A673 (cell line): ENCODE data around the gene VPS4A. TPM values are rescaled to one million over a fixed set of nuclear protein-coding genes. Genes with fewer than 3 reads are reported as not detected.
"Not testable (repeated sequence)": the region's sequence is repeated elsewhere in the genome, so short reads cannot be mapped to it uniquely, and the experiment has no call there.

Experiments
- BruUV-seq: library from RNA; stranded (reverse); fragments of 400-500 nt; replicated peaks from 2 replicates; lab custom pipeline; 2021; lab: Mats Ljungman, UMichigan
- CTCF ChIA-PET: fragments of 300-600 bp; sonication (Branson Sonifier 250); formaldehyde crosslinking; loops from one replicate; lab custom pipeline; 2022; ENCODE audit warnings: antibody characterized with exemption; lab: Charles Lee
- POLR2A ChIA-PET: fragments of 300-600 bp; sonication (Branson Sonifier 250); formaldehyde crosslinking; loops from one replicate; lab custom pipeline; 2022; ENCODE audit warnings: antibody characterized with exemption; ENCODE audit not compliant: low non-redundant PET; lab: Charles Lee
- DNase-seq: peaks from one replicate; pipeline ENCODE4 v3.0.0-alpha.2; 2015; ENCODE audit warnings: low spot score
- H3K27ac ChIP-seq: fragments of 200-600 bp; sonication (generic); 2 replicates; pipeline ENCODE4 v1.5.1; 2016; ENCODE audit warnings: mixed run types, low read depth, mild to moderate bottlenecking, mixed read lengths, antibody characterized with exemption, low read length; ENCODE audit not compliant: poor library complexity, severe bottlenecking
- H3K27me3 ChIP-seq: fragments of 200-600 bp; sonication (generic); replicated peaks from 2 replicates; pipeline ENCODE4 v1.6.1; 2017; ENCODE audit warnings: mixed run types, low read depth, mild to moderate bottlenecking, mixed read lengths, antibody characterized with exemption, low read length; ENCODE audit not compliant: insufficient read depth, poor library complexity
- H3K36me3 ChIP-seq: fragments of 200-600 bp; sonication (generic); 2 replicates; pipeline ENCODE4 v1.6.1; 2016; ENCODE audit warnings: mixed run types, mild to moderate bottlenecking, mixed read lengths, antibody characterized with exemption, low read length; ENCODE audit not compliant: insufficient read depth, poor library complexity, severe bottlenecking
- H3K4me1 ChIP-seq: fragments of 200-600 bp; sonication (generic); 2 replicates; pipeline ENCODE4 v1.6.1; 2017; ENCODE audit warnings: mixed run types, mild to moderate bottlenecking, mixed read lengths, antibody characterized with exemption, low read length; ENCODE audit not compliant: insufficient read depth, poor library complexity, severe bottlenecking
- H3K4me3 ChIP-seq: fragments of 200-600 bp; sonication (generic); 2 replicates; pipeline ENCODE4 v1.5.1; 2016; ENCODE audit warnings: low read depth, mixed run types, mild to moderate bottlenecking, mixed read lengths, low read length; ENCODE audit not compliant: poor library complexity, severe bottlenecking
- H3K9me3 ChIP-seq: fragments of 200-600 bp; sonication (generic); 2 replicates; pipeline ENCODE4 v1.6.1; 2016; ENCODE audit warnings: mixed run types, low read depth, mild to moderate bottlenecking, mixed read lengths, antibody characterized with exemption, low read length; ENCODE audit not compliant: poor library complexity, severe bottlenecking
- EZH2 ChIP-seq: fragments of 200-600 bp; sonication (generic); IDR thresholded peaks from 2 replicates; pipeline ENCODE4 v1.6.1; 2017; ENCODE audit warnings: borderline replicate concordance, low read depth, mild to moderate bottlenecking, mixed read lengths, antibody characterized with exemption, low read length; ENCODE audit not compliant: poor library complexity, severe bottlenecking
- intact Hi-C: fragments of 100-400 bp; cut with micrococcal nuclease; formaldehyde crosslinking; loops from one replicate; pipeline ENCODE4 v1.10.0; 2022; ENCODE audit not compliant: unreplicated experiment
- total RNA-seq: library from RNA; stranded (reverse); gene quantifications from 2 replicates; pipeline ENCODE4 v1.2.3, GENCODE V29; 2021
- TF ChIP-seq, protein P1 (sequence below): fragments of 300-800, 200-600 bp; sonication (generic); conservative IDR thresholded peaks from 2 replicates; pipeline ENCODE4 v1.5.1; 2017; ENCODE audit warnings: low read depth, mild to moderate bottlenecking, antibody characterized with exemption, low read length, moderate library complexity, mixed read lengths

Gene VPS4A
- total RNA-seq, 1 experiment from 2014 or later: 50.4 TPM

DNA sequence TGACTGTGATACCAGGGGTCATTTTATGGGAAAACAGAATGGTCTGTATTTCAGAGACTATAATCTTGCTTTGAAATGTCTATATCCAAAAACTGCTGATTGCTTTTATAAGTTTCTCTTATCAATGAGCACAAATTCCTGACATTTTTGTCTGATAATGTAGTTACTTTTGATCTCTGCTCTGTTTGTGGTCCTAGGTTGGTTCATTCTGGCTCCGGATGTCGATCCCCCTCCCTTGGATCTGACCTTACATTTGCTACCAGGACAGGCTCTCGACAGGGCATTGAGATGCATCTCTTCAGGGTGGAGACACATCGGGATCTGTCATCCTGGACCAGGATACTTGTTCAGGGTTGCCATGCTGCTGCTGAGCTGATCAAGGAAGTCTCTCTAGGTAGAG is 27.3 kb upstream of the VPS4A start:
- Histone ChIP-seq H3K27ac (no peak overlapping the region), H3K4me1 (peaks cover 5% of the 10 kb centered on the region), H3K9me3 (no peaks in the 10 kb centered on the region), H3K36me3 (peaks cover 10% of the 10 kb centered on the region), H3K4me3 (no peak overlapping the region), H3K27me3 (no peaks in the 10 kb centered on the region)
- intact Hi-C loops: no loop called here
- BruUV-seq: no TSS peak
- POLR2A ChIA-PET: no interaction called here
- TF ChIP-seq, protein P1, sequence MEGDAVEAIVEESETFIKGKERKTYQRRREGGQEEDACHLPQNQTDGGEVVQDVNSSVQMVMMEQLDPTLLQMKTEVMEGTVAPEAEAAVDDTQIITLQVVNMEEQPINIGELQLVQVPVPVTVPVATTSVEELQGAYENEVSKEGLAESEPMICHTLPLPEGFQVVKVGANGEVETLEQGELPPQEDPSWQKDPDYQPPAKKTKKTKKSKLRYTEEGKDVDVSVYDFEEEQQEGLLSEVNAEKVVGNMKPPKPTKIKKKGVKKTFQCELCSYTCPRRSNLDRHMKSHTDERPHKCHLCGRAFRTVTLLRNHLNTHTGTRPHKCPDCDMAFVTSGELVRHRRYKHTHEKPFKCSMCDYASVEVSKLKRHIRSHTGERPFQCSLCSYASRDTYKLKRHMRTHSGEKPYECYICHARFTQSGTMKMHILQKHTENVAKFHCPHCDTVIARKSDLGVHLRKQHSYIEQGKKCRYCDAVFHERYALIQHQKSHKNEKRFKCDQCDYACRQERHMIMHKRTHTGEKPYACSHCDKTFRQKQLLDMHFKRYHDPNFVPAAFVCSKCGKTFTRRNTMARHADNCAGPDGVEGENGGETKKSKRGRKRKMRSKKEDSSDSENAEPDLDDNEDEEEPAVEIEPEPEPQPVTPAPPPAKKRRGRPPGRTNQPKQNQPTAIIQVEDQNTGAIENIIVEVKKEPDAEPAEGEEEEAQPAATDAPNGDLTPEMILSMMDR: no peak
- no peak for TF ChIP-seq EZH2
- DNase-seq: no peak
- CTCF ChIA-PET: no interaction called here

DNA sequence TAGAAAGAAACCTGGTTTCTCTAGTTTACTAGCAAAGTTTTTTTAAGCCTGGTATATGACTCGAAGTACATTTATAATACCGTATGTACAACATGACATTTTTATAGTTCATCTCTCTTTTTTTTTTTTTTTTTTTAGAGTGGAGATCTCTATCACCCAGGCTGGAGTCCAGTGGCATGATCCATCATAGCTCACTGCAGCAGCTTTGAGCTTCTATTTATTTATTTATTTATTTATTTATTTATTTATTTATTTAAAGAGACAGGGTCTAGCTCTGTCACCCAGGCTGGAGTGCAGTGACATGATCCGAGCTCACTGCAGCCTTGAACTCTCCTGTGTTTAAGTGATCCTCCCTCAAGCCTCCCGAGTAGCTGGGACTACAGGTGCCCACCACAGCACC is 25.9 kb upstream of the VPS4A start:
- TF ChIP-seq EZH2: no peak
- TF ChIP-seq, protein P1: no peak
- Histone ChIP-seq H3K4me1 (peaks cover 5% of the 10 kb centered on the region), H3K27ac (no peak overlapping the region), H3K36me3 (peaks cover 10% of the 10 kb centered on the region), H3K4me3 (no peak overlapping the region), H3K27me3 (no peaks in the 10 kb centered on the region), H3K9me3 (no peaks in the 10 kb centered on the region)
- ChIA-PET POLR2A (no interaction called here), CTCF (interaction anchor here (2.0 kb wide), 1 partner anchor 135 kb away, joined by 8 read pairs; no protein-coding TSS in a partner anchor)
- no TSS peak for BruUV-seq
- DNase-seq: no peak
- intact Hi-C loops: loop anchor here (5.0 kb wide), 1 partner anchor 383 kb away; no protein-coding TSS in a partner anchor

DNA sequence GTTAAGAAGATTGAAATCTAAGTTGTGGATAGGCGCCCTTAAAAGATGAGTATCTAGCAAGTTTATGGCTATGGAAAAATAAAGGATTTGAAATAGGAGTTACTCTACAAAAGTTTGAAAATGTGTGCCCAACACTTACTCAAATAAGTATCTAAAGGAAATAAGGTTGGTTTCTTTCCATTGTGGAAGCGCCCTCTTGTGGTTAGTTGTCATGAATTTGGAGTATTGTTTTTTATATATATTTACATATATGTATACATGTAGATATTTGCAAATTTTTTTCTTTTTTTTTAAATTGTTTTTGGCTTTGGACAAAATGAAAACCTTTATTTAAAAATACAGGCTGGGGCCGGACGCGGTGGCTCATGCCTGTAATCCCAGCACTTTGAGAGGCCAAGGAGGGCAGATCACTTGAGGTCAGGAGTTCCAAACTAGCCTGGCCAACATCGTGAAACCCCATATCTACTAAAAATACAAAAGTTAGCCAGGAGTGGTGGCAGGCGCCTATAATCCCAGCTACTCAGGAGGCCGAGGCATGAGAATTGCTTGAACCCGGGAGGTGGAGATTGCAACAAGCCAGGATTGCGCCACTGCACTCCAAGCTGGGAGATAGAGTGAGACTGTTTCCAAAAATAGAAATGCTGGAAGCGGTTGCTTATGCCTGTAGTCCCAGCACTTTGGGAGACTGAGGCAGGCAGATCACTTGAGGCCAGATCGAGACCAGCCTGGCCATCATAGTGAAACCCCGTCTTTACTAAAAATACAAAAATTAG is 24.0 kb upstream of the VPS4A start:
- Histone ChIP-seq H3K4me1 (peaks cover 5% of the 10 kb centered on the region), H3K27ac (peak overlapping the region; percentile 42), H3K4me3 (no peak overlapping the region), H3K27me3 (no peaks in the 10 kb centered on the region), H3K9me3 (no peaks in the 10 kb centered on the region), H3K36me3 (peaks cover 10% of the 10 kb centered on the region)
- ChIA-PET POLR2A (no interaction called here), CTCF (interaction anchor here (0.6 to 1.4 kb wide), 2 partner anchors 74 to 137 kb away, joined by 3 to 6 read pairs; no protein-coding TSS in a partner anchor)
- DNase-seq: peak; percentile 80
- no TSS peak for BruUV-seq
- TF ChIP-seq EZH2: no peak
- TF ChIP-seq, protein P1: peak; percentile 76
- intact Hi-C loops: loop anchor here (1.0 to 5.0 kb wide), 2 partner anchors 137 to 385 kb away; no protein-coding TSS in a partner anchor

DNA sequence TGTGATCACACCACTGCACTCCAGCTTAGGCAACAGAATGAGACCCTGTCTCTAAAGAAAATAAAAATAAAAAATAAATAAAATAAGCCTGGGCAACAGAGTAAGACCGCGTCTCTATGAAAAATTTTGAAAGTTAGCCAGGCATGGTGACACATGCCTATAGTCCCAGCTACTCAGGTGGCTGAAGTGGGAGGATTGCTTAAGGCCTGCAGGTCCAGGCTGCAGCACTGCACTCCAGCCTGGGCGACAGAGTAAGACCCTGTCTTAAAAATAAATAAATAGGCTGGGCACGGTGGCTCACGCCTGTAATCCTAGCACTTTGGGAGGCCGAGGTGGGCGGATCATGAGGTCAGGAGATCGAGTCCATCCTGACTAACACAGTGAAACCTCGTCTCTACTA is 19.5 kb upstream of the VPS4A start:
- H3K9me3 ChIP-seq, H3K36me3 ChIP-seq, BruUV-seq, H3K27ac ChIP-seq, H3K4me1 ChIP-seq, DNase-seq, H3K4me3 ChIP-seq, H3K27me3 ChIP-seq, CTCF ChIA-PET, intact Hi-C loops: not testable (repeated sequence)
- POLR2A ChIA-PET: interaction anchor here (0.6 kb wide), 1 partner anchor 129 kb away, joined by 4 read pairs; no protein-coding TSS in a partner anchor
